Right lobe of liver (tissue), 4 donors: Measurements from ENCODE around the gene MEGF10.

ENCODE experiments used
- CTCF ChIP-seq, 4 donors: fragments of 200-600 bp in 3 of 4; fragments of 450-650 bp in 1 of 4; IDR thresholded peaks; one replicate each; pipeline versions ENCODE4 v1.5.1 to v1.8.0; 2016 to 2022; ENCODE audit warnings: antibody characterized with exemption in 4 of 4, mild to moderate bottlenecking in 2 of 4
- POLR2A ChIP-seq: fragments of 450-650 bp; IDR thresholded peaks from one replicate; pipeline ENCODE4 v1.6.1; 2017; ENCODE audit warnings: antibody characterized with exemption, mild to moderate bottlenecking
- donor health status: DM: no; HTN: no; CAD: no.
- donor health status: DM: no; HTN: no; CAD: no.
- donor health status: DM: no; HTN: yes; CAD: no.

- TF ChIP-seq POLR2A: no peak
- TF ChIP-seq CTCF (IDR thresholded peaks at IDR 0.05): no peak
Observed at GRCh38 chr5:127324756-127325155, 34.2 kb downstream of the MEGF10 start.
